Stimulated activated CD4-positive, alpha-beta T cell treated with anti-CD3 and anti-CD28 coated beads, Interleukin-4, amount 100 ng/mL, for 4 hours (primary cell): ENCODE measurements around the gene FAXC.

Experiments
- DNase-seq, 2 experiments: peaks; one replicate each; pipeline ENCODE4 v3.0.0-alpha.2; 2020

Gene FAXC

DNA sequence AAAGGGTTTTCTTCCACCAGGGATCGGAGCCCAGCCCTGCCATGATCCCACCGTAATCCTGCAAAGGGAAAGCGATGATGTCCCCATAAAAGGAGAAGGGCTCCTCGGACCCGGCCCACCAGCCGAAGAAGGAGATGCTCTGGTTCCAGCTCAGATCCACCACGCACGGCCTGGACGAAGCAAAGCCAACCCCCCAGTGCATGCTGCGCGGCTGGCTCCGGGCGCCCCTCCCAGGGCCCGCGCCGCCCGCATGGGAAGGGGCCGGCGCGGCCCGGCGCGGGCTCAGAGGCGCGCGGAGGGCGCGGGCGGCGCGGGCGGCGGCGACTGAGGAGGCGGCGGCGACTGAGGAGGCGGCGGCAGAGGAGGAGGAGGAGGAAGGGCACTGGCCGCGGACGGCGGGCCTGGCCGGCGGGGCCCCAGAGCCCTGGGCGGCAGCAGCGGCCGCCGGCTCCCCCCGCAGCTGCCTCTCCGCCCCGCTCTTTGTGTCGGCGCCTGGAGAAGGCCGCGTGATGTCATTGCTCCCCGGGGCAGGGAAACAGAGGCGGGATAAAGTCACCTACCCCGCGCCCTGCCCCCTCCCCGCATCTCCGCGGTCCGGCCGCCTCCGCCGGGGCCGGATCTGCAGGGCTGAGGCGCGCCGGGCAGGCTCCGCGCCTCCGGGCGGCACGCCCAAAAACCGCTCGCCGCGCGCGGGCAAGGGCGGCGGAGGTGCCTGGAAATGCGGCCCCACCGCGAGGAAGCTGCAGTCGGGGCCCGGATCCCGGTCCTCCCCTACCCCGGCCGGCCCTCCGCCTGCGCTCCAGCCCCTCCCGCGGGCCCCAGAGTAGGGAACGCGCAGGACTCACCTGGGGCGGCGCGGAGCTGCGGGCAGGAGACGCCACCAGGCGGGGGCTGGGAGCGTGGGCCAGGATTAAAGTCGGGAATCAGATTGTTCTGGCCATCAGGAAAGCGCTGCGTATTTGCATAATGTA is at the start of gene FAXC:
Gene FAXC, minus strand, starts transcription at position 504 of the 971 bp plus-strand sequence. Its CDS starts 302 bp downstream, at position 202.
- DNase-seq, result no peak

GRCh38 chr6:99397287-99397686 is 47.8 kb upstream of the FAXC start:
- DNase-seq, result no peak

- DNase-seq, result peak; percentile 50 to 62
Observed at GRCh38 chr6:99393698-99394531, 44.4 kb upstream of the FAXC start, which contains the start of gene COQ3. Gene COQ3 (minus strand): TSS chr6:99394195. CDS start chr6:99394179, 16 bp downstream.

- no peak for DNase-seq
Observed at GRCh38 chr6:99393366-99393697, 43.9 kb upstream of the FAXC start.

GRCh38 chr6:99390896-99391295 is 41.4 kb upstream of the FAXC start:
- DNase-seq, result no peak

DNA sequence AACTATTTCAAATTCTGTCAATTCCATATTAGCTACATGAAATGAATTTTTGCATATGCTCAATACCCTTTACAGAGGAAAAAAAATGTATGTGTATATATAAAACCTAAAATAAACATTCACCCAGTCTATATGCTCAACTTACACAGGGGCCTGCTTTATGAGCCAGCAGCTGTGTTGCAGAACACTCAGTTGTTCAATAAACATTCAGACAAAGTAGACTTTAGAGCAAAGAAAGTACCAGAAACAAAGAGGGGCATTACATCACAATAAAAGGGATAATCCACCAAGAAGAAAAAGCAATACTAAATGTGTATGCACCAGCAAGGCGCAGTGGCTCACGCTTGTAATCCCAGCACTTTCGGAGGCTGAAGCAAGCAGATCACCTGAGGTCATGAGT is 35.0 kb upstream of the FAXC start:
- no peak for DNase-seq

DNA sequence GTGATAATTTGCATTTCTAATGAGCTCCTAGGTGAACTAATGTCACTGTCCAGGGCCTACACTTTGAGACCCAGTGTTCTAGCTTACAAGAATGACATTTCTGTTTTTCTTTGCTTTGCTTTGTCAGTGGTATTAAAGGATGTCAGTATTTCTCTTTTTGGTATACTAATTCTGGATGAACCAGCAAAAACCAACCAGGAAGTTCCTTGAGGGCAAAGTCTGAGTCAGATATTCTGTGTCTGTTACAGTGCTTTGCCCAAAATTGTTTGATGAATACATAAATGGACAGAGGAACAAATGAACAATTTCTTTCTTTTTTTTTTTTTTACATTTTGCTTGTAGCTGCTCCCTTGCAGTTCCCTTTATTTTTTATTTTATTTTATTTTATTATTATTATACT is 29.2 kb upstream of the FAXC start:
- DNase-seq, result no peak

GRCh38 chr6:99369533-99369932 is 20.1 kb upstream of the FAXC start:
- DNase-seq, result no peak

- no peak for DNase-seq
Observed at GRCh38 chr6:99366852-99367251, 17.4 kb upstream of the FAXC start.

GRCh38 chr6:99364026-99364425 is 14.6 kb upstream of the FAXC start:
- no peak for DNase-seq

- no peak for DNase-seq
Observed at GRCh38 chr6:99362678-99363268, 13.3 kb upstream of the FAXC start.

DNA sequence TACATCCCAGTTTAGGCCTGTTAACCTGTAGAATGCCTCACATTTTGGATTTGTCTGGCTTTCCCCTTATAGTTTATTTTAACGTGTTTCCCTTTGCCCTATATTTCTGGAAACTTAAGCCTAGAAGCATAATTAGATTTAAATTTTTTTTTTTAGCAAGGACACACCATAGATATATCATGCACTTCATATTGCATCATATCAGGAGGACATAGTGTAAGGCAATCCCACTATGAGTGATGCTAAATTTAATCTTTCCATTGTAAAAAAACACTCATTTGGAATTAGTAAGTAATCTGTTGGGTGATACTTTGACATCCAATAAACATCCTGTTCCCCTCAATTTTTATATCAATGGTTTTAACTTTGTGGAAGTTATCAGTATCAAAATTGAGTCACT is 10.3 kb upstream of the FAXC start:
- no peak for DNase-seq

DNA sequence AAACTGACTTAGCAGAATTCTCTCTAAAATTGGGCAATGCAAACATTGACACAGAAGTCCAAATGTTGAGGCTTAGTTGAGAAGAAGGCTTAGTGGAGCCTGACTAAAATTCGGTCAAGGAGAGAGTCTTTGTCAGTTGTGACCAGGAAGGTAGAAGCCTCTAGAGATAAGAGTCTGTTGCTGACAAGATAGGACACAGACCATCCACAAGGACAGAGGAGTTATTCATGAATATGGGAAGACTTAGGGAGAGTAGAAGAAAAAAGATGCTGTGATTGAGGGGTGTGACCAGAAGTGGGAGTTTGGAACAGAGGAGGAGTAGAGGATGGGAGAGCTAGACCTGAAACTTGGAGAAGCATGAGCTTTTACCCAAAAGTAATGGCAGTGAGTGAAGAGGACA is 7.2 kb upstream of the FAXC start:
- DNase-seq, result no peak

DNA sequence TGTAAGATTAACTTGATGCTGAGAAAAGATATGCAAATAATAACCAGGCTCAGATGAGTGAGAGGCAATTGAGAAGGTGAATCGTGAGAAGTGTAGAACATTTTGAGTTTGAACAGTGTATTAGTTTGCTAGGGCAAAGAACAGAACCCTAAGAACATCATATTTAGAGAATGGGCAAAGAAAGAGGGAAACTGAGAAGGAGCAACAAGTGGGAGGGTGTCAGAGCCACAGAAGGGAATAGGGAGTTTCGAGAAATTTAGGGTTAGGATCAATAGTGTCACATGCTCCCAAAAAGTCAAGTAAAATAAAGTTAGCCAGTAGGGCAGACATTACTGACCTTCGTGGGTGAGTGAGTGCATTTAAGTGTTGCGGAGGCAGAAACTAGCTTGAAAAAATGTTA is 5.5 kb upstream of the FAXC start:
- no peak for DNase-seq

GRCh38 chr6:99353126-99353525 is 3.7 kb upstream of the FAXC start:
- DNase-seq, result no peak

- DNase-seq, result no peak
Observed at GRCh38 chr6:99350573-99350972, 1.1 kb upstream of the FAXC start.

GRCh38 chr6:99348288-99349170 is 945 bp downstream of the FAXC start:
- DNase-seq, result no peak

DNA sequence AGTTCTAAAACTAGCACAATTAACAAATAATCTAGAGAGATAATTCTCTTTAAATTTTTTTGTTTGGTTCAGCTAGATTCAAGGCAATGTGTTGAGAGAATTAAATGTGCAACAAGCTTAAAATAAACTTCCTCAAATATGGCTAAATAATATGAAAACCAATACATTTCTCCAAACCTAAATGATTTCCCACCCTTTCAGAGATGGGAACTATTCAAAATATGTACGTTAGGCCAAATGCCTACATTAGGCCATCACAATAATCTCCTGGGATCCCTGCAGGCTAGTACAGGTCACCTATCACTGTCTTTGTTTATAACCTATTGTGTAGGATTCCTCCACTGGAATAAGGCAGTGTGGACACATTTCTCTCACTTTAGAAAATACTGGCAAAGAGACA is 1.7 kb downstream of the FAXC start:
- no peak for DNase-seq

- no peak for DNase-seq
Observed at GRCh38 chr6:99346595-99346994, 2.9 kb downstream of the FAXC start.

DNA sequence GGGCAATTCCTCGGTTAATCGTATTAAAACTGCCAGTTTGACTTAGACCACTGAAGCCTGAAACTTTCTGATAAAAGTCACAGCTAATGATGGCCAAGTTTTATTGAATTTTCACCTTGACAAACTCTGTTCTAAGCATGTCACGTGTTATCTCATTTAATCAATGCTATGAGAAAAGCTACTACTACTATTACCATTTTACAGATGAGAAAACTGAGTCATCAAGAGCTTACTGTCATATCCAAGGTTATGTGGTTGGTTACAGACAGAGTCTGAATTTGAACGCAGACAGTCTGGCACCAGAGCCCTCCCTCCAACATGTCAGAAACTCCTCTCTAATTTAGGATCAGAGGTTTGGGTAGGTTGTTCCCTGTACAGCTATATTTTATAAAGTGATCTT is 4.3 kb downstream of the FAXC start:
- DNase-seq, result no peak

- no peak for DNase-seq
Observed at GRCh38 chr6:99344289-99344688, 5.2 kb downstream of the FAXC start.

GRCh38 chr6:99341862-99342455 is 7.5 kb downstream of the FAXC start:
- DNase-seq, result no peak
